HepG2 (cell line): ENCODE measurements around the gene TUBG1. TPM values are rescaled to one million over a fixed set of nuclear protein-coding genes. Genes with fewer than 3 reads are reported as not detected.

Experiments
- ATF6 ChIP-seq: sonication (generic); formaldehyde crosslinking; conservative IDR thresholded peaks from 2 replicates; pipeline ENCODE4 v1.4.0; 2020; ENCODE audit warnings: missing genetic modification reagents
- EED ChIP-seq: sonication (generic); formaldehyde crosslinking; IDR thresholded peaks from 2 replicates; pipeline ENCODE4 v1.5.0; 2020; ENCODE audit warnings: mild to moderate bottlenecking, missing genetic modification reagents
- HOXD1 ChIP-seq: sonication (generic); formaldehyde crosslinking; IDR thresholded peaks from 2 replicates; pipeline ENCODE4 v1.5.0; 2020; ENCODE audit warnings: missing genetic modification reagents
- MYNN ChIP-seq: sonication (generic); formaldehyde crosslinking; IDR thresholded peaks from 2 replicates; pipeline ENCODE4 v1.4.0; 2020; ENCODE audit warnings: mild to moderate bottlenecking, low read depth, missing genetic modification reagents
- NFYB ChIP-seq: sonication (generic); formaldehyde crosslinking; IDR thresholded peaks from 2 replicates; pipeline ENCODE4 v1.4.0; 2020; ENCODE audit warnings: missing genetic modification reagents
- RFXAP ChIP-seq: sonication (generic); formaldehyde crosslinking; IDR thresholded peaks from 2 replicates; pipeline ENCODE4 v1.4.0; 2020; ENCODE audit warnings: missing genetic modification reagents, borderline replicate concordance
- SKI ChIP-seq: fragments of 450-650 bp; IDR thresholded peaks from one replicate; pipeline ENCODE4 v1.6.1; 2018; ENCODE audit warnings: mild to moderate bottlenecking; ENCODE audit not compliant: partially characterized antibody
- SP5 ChIP-seq: IDR thresholded peaks from 2 replicates; pipeline ENCODE4 v1.6.1; 2016; ENCODE audit warnings: low read depth, borderline replicate concordance
- TERF1 ChIP-seq: sonication (generic); formaldehyde crosslinking; IDR thresholded peaks from 2 replicates; pipeline ENCODE4 v1.8.0; 2022; ENCODE audit warnings: mild to moderate bottlenecking, missing genetic modification reagents, moderate library complexity
- ZBTB42 ChIP-seq: sonication (generic); formaldehyde crosslinking; IDR thresholded peaks from 2 replicates; pipeline ENCODE4 v1.5.0; 2020; ENCODE audit warnings: mild to moderate bottlenecking, missing genetic modification reagents
- ZNF143 ChIP-seq: sonication (generic); formaldehyde crosslinking; IDR thresholded peaks from 2 replicates; pipeline ENCODE4 v1.4.0; 2020; ENCODE audit warnings: missing genetic modification reagents
- ZNF292 ChIP-seq: sonication (generic); formaldehyde crosslinking; IDR thresholded peaks from 2 replicates; pipeline ENCODE4 v1.8.1; 2022; ENCODE audit warnings: mild to moderate bottlenecking, low read depth, missing genetic modification reagents, borderline replicate concordance
- ZNF33A ChIP-seq: sonication (generic); formaldehyde crosslinking; IDR thresholded peaks from 2 replicates; pipeline ENCODE4 v1.5.1; 2020; ENCODE audit warnings: missing genetic modification reagents, mild to moderate bottlenecking, moderate library complexity, borderline replicate concordance
- ZNF382 ChIP-seq: sonication (generic); formaldehyde crosslinking; IDR thresholded peaks from 2 replicates; pipeline ENCODE4 v1.5.0; 2020; ENCODE audit warnings: missing genetic modification reagents, mild to moderate bottlenecking, borderline replicate concordance
- ZNF468 ChIP-seq: sonication (generic); formaldehyde crosslinking; IDR thresholded peaks from 2 replicates; pipeline ENCODE4 v1.8.0; 2022; ENCODE audit warnings: mild to moderate bottlenecking, moderate library complexity, missing genetic modification reagents
- ZNF773 ChIP-seq: sonication (generic); formaldehyde crosslinking; IDR thresholded peaks from 2 replicates; pipeline ENCODE4 v1.4.0; 2020; ENCODE audit warnings: missing genetic modification reagents, borderline replicate concordance
- ZNF83 ChIP-seq: sonication (generic); formaldehyde crosslinking; IDR thresholded peaks from 2 replicates; pipeline ENCODE4 v1.4.0; 2020; ENCODE audit warnings: missing genetic modification reagents, mild to moderate bottlenecking, borderline replicate concordance
- polyA plus RNA-seq, 8 experiments: library from polyadenylated mRNA; depleted of rRNA in 3 of 8; stranded (reverse) in 7 of 8; unstranded in 1 of 8; fragments of >200 nt; fragmentation: Illumina TruSeq in 4 of 8; extraction: Trizol in 4 of 8; gene quantifications; 2 replicates each; pipeline versions ENCODE4 v1.2.1 to v1.2.3, GENCODE V29; 2011 to 2016; ENCODE audit warnings: low read depth in 4 of 8, missing spikeins in 1 of 8, mixed read lengths in 1 of 8; ENCODE audit not compliant: insufficient read depth in 1 of 8
- total RNA-seq, 5 experiments: library from RNA; depleted of rRNA; stranded (reverse); fragments of >200 nt; fragmentation: Illumina TruSeq; extraction: Trizol; gene quantifications; 2 replicates each; pipeline ENCODE4 v1.2.3, GENCODE V29; 2016; ENCODE audit warnings: low read depth in 1 of 5
- TF ChIP-seq, protein P1 (sequence below): sonication (generic); formaldehyde crosslinking; IDR thresholded peaks from 2 replicates; pipeline ENCODE4 v1.4.0; 2020; ENCODE audit warnings: mild to moderate bottlenecking, missing genetic modification reagents

TUBG1 gene
- total and polyA plus RNA-seq, 2 of the 13 experiments (the other 11 are each of a cell fraction or from before 2014, with no cell fraction given) = 74.1 to 137 TPM

GRCh38 chr17:42659079-42659931, 49.8 kb downstream of the TUBG1 start, which contains the start of gene TUBG2 (continued):
- TF ChIP-seq, protein P1, sequence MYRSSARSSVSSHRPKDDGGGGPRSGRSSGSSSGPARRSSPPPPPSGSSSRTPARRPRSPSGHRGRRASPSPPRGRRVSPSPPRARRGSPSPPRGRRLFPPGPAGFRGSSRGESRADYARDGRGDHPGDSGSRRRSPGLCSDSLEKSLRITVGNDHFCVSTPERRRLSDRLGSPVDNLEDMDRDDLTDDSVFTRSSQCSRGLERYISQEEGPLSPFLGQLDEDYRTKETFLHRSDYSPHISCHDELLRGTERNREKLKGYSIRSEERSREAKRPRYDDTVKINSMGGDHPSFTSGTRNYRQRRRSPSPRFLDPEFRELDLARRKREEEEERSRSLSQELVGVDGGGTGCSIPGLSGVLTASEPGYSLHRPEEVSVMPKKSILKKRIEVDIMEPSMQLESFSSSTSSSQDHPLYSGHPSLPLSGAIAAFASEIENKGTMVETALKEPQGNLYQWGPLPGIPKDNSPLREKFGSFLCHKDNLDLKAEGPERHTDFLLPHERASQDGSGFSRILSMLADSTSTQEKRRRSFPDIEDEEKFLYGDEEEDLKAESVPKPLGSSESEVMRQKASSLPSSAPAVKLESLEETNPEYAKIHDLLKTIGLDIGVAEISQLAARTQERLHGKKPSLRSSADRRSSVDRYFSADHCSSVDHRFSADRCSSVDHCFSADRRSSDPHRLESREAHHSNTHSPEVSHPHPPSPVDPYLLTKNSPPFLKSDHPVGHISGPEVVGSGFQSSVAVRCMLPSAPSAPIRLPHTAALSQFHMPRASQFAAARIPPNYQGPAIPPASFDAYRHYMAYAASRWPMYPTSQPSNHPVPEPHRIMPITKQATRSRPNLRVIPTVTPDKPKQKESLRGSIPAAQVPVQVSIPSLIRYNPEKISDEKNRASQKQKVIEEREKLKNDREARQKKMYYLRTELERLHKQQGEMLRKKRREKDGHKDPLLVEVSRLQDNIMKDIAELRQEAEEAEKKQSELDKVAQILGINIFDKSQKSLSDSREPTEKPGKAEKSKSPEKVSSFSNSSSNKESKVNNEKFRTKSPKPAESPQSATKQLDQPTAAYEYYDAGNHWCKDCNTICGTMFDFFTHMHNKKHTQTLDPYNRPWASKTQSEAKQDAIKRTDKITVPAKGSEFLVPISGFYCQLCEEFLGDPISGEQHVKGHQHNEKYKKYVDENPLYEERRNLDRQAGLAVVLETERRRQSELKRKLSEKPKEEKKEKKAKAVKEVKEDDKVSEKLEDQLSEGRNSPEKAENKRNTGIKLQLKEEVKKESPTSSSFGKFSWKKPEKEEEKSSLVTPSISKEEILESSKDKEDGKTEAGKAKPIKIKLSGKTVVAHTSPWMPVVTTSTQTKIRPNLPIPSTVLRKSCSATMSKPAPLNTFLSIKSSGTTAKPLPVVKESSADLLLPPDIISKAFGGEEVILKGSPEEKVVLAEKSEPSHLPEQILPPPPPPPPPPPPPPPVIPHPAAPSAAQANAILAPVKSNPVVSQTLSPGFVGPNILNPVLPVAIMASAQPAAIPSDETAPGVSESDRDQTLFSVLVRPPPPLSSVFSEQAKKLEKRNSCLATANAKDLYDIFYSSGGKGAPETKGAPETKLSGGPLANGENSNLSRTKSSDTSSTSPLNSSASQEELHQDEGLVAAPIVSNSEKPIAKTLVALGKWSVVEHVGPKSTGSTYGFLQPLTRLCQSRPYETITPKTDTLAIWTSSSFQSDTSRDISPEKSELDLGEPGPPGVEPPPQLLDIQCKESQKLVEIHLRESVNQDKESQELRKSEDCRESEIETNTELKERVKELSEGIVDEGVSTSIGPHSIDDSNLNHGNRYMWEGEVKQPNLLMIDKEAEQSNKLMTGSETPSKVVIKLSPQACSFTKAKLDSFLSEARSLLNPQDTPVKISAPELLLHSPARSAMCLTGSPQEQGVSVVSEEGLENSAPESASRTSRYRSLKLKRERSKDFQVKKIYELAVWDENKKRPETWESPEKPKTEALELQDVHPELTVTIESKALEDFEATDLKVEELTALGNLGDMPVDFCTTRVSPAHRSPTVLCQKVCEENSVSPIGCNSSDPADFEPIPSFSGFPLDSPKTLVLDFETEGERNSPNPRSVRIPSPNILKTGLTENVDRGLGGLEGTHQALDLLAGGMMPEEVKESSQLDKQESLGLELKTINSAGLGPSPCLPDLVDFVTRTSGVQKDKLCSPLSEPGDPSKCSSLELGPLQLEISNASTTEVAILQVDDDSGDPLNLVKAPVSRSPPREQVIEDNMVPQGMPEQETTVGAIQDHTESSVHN (CRISPR knock-in tag) = no peak
- TF ChIP-seq NFYB (CRISPR knock-in tag) (no peak), ZNF33A (CRISPR knock-in tag) (peak; percentile 100), ZNF773 (no peak; the same call in 1 of the 2 replicates), SKI (no peak), ZNF143 (CRISPR knock-in tag) (no peak; the same call in 1 of the 2 replicates), ZNF292 (CRISPR knock-in tag) (0 out of 2 replicates have a peak, but pooled peaks have one; percentile 76), ZNF83 (no peak), ZNF468 (CRISPR knock-in tag) (no peak), HOXD1 (peak; percentile 60; the same call in 1 of the 2 replicates), RFXAP (CRISPR knock-in tag) (no peak), EED (peak; percentile 60; the same call in 1 of the 2 replicates), SP5 (CRISPR knock-in tag) (peak; percentile 44; the same call in 1 of the 2 replicates), ZBTB42 (CRISPR knock-in tag) (peak; percentile 95), TERF1 (CRISPR knock-in tag) (no peak), ATF6 (no peak), ZNF382 (CRISPR knock-in tag) (no peak), MYNN (CRISPR knock-in tag) (0 out of 2 replicates have a peak, but pooled peaks have one; percentile 81)
